Fibroblast of gingiva (primary cell): ENCODE data around the gene SRP68.

Experiments used
- DNase-seq: peaks from one replicate; pipeline ENCODE4 v3.0.0-alpha.2; 2011; ENCODE audit warnings: low read depth

SRP68 gene

DNA sequence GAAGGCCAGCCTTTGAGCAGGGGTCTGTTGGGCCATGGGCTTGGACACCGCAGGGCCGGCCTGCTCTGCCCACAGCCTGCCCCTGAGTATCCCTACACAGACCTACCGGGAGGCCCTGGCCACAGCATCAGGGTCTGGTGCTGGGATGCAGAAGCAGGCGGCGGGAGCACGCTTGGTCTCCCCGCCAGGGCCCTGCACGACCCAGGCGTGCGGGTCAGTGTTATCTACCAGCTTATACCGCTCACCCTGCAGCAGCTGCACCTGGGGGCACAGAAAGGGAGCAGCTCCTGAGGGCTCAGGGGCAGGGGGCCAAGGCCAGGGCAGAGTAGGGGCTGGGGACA, 54.0 kb downstream of the SRP68 start:
- DNase-seq: no peak

DNA sequence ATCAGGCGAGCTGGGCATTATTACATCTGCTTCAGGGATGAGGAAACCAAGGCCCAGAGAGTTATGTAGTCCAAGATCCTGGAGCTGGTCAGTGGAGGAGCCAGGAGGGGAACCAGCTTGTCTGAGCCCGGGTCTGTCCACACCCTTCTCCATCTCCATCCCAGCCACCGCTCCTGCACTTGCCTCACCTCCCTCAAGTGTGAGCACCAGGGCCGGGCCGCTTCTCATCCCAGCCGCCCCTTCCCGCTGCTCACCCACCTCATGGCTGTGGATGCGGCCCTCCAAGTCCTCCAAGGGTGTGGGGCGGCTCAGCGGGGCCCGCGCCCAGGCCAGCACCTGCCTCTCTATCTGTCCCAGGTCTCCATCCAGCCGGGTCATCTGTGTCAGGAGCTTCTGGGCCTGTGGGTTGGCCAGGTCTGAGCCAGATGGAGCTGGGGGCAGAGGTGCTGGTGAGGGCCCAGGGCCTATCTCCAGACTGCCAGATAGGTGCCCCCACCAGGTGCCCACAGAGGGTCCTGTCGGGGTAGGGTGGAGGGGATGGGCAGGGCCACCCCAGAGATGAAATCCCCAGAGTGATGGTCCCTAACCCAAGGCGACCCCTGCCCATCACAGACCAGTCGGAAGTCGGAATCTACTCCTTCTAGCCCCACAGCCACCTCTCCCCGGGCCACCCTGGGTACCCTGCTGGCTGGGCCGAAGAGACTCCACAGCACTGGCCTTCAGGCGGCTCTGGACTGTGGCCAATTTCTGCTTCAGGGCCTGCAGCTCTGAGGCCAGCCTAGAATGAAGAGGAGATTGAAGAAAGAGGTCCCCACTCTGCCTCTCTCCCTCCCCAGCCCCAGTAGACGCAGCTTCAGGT, 54.6 kb downstream of the SRP68 start:
- DNase-seq: no peak

DNA sequence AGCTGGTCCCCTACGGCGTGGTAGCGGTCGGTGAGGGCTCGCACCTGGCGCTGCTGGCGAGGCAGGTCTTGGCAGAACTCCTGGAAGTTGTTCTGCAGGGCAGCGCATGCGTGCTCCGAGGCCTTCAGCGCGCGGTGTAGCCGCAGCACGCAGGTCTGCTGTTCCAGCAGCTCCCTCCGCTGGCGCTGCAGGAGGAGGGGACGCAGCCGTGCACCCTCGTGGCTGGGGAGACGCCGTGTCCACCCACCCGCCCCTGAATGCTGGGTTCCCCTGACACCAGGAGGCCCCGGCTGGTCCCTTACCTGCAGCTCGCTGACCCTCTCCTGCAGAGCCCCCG, 57.4 kb downstream of the SRP68 start:
- no peak for DNase-seq

DNA sequence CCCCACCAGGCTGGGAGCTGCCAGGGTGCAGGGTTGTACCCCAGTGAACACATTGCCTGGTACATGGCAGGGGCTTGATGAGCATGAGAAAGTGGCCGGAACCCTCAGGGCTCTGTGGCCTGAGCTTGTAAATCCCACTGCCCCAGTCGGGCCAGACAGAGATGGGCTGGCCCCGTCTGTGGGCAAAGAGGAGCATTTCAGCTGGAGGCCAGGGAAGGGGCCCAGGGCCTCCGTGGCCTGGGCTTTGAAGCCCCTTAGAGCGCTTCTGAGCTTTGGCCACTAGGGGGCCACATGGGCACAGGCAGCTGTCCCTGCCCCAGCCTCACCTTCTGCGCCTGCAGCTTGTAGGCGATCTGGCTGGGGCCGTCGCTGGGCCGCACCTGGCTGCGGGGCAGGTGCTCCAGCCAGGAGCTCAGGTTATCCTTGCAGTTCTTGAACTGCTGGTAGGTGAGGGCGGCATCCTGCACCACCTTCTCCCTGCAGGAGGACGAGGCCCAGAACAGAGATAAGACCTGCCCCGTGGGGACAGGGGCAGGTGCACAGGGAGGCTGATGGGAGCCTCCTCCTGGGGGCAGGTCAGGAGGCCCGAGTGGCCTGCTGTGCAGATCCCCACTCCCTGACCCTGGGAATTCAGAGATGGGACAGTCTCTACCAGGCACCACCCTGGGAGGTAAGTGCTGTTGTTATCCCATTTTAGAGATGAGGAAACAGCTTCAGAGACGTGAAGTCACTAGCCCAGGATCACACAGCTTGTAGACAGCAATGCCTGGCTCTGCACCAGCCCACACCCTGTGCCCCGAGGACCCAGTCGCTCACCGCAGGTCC, 58.0 kb downstream of the SRP68 start:
- peak; percentile 41 for DNase-seq

DNA sequence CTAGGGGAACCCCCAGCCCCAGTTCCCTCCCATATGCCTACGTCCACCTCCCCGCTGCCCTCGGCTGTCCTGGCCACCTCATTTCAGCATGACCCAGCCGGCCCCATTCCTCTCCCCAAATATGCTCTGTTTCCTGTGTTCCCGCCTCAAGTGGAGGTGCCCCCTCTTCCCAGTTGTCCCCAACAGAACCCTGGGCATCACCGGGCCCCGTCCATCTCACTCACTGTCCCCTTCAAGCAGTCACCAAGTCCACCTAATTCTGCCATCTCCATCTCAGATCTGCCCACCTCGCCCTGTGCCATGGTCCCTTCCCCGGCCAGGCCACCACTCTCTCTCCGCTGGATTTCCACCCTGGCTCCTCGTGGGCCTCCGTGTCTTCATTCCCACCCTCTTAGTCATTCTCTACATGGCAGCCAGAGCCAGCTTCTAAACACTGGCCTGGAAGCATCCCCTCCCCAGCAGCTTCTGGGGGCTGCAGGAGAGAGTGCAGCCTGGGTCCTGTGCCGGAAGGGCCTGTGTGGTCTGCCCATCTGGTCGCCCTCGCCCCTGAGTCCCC, 58.9 kb downstream of the SRP68 start:
- no peak for DNase-seq

DNA sequence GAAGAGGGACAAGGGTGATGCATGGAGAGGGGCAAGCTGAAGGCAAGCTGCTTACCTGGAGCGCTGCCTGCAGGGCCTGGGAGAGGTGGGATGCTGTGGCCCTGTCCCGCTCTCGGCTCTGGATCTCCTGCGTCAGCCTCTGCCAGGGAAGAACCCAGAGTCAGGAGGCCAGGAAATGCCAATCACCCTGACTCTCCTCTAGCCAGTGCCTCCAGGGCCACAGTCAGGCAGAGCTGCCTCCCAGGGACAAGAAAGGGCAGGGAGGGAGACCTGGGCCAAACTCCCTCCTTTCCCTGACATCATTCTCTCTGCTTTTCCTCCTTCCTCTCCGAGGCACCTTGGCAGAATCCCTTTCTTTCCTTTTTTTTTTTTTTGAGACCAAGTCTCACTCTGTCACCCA, 60.4 kb downstream of the SRP68 start:
- no peak for DNase-seq

DNA sequence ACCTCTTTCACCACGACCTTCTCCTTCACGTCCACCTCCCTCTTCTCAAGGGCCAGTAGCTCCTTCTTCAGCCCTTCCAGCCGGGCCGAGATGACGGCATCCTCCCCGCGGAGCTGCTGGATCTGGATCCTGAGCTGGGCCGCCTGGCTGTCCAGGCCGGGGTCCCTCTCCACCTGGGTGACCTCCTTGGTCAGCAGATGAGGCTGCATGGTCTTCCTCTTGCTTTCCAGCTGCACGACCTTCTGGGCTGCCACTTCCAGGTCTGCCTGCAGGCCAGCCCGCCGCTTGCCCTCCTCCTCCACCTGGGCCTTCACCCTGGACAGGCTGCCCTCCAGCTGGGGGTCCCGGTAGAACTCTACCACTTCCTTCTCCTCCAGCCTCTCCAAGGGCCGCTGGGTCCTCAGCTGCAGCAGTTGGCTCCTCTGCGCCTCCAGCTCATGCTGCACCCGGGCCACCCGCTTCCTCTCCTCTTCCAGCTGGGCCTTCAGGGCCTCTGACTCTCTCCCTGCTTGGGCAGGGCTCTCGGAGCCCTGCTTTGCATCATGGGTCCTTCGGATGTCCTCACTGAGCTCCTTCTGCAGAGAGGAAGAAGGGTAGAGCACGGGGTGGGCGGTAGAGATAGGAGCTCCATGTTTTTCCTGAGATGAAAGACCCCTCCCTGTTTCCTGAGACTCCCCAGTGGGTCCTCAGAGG, 62.2 kb downstream of the SRP68 start:
- no peak for DNase-seq

DNA sequence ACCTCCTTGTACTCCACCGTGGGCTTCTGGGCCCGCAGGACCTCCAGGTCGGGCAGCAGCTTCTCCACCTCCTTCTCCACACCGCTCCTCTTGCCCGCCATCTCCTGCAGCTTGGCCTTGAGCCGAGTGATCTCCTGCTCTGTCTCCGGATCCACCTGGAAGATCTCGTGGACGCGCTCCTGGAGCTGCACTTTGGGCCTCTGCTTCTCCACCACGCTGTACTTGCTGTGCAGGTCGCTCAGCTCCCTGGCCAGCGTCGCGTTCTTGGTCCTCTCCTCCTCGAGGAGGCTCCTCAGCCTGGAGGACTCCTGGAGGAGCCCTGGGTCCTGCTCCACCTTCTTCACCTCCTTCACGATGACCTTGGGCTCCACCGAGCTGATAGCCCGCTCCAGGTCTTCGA, 62.9 kb downstream of the SRP68 start:
- no peak for DNase-seq

DNA sequence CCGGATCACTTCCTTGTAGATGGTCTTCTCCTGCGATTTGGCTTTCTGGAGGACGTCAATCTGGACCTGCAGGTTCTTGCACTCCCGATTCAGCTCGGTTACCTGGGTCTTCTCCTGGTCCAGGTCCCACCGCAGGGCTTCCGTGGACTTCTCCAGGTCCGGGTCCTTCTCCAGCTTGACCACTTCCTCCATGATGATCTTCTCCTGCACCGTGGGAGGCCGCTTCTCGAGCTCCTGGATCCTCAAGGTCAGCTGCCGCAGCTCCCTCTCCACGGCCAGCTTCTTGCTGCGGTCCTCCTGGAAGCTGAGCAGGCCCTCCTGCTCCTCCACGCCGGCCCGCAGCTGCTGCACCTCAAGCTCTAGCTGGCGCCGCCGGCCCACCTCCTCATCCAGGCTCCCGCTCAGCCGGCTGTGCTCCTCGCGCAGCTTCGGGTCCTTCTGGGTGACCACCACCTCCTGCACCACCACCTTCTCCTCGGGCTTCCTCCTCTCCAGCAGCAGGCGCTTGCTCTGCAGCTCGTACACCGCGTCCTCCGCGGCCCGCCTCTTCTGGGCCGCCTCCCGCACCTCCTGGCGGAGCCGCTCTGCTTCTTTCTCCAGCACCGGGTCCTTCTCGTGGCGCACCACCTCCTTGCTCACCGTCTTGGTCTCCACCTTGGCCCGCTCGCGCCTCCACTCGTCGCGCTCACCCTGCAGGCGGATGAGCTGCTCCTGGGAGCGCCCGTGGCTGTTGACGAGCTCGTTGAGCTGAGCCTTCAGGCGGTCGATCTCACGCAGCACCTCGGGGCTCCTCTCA, 63.5 kb downstream of the SRP68 start:
- DNase-seq: no peak

DNA sequence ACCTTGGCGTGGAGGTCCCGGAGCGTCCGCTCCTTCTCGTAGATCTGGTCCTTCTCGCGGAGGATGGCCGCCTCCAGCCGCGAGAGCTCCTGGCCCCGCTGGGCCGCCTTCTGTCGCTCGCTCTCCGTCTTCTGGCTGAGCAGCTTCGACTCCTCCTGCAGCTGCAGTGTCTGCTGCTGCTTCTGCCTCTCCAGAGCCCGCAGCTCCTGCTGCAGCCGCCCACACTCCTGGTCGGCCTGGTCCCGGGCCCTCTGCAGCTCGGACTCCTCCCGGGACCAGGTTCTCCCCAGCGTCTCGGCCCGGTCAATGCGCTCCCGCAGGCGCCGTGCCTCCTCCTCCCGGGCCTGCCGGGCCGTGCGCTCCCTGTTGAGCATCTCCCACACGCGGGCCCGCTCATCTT, 64.1 kb downstream of the SRP68 start:
- DNase-seq: no peak

DNA sequence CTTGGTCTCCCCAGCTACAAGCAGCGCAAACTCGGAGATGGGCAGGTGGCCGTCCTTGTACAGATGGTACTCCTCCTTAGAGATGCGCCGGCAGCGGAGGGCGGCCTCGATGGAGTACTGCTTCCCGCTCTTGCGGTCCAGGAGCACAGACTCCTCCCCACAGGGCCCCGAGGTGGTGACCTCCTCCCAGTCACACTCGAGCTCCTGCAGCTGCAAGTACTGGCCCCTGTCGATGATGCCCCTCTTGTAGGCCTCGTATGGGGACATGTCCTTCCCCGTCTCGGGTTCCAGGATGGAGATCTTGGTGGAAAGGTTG, 64.5 kb downstream of the SRP68 start:
- no peak for DNase-seq

DNA sequence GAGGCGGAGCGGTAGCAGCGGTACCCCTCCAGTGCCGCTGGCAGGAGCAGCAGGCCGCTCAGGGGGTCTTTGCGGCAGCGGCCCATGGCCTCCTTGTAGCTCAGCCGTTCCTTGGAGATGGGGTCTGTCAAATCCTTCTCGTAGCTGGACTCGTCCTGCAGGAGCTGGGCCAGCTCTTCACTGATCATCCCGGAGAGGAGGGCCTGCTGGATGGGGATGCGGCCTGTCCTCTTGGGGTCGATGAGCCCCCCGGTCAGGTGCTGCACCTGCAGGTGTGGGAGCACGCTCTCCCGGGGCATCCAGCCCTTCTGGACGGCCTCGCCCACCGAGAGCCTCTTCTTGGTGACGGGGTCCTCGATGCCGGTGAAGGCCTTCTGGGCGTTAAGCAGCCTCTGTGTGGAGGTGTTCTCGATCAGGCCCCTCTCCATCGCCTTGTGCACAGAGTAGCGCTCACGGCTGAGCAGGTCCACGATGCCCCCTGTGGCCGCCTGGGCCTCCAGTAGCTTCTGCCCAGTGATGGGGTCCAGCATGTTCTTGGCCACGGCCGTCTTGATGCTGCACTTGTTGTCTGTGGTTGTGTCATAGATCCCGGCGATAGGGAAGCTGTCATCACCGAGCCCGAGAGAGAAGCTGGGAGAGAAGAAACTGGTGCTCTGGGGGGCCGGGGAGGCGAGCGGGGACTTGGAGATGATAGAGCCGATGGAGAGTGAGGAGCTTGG, 65.0 kb downstream of the SRP68 start:
- DNase-seq: no peak

DNA sequence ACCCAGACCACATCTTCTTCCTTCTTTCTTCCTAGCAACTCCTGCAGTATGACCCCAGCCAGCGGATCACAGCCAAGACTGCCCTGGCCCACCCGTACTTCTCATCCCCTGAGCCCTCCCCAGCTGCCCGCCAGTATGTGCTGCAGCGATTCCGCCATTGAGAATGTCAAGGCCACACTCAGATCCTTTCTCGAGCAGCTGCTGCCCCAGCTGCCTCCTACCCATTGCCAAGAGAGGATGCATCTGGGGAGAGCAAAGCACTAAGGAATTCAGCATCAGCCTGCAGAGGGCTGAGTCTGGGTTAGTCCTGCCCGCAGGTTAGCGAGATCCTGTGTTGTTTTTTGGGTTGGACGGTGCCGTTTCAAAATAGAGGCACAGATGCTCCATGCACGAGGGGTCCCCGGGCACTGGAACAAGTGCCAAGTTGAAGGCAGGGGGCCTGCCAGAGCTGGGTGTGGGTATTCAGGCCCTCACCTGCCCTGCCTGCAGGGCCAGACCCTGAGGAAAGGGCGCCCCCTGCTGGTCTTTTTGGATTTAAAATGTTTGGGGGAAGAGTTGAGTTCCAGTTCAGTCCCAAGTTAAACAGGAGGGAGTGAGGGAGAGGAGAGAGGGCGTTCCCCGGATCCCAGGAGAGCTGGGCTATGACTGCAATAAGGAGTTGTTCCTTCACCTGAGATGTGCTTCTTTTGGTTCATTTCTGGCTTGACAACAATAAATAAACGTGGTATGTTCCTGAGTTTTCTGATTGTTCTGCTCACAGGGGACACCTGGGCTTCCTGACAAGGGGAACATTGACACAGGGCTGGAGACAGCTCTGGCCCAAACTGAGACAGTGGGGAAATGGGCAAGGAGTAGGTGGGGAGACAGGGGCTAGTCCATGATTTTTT, 66.8 kb downstream of the SRP68 start:
- DNase-seq: peak; percentile 33

DNA sequence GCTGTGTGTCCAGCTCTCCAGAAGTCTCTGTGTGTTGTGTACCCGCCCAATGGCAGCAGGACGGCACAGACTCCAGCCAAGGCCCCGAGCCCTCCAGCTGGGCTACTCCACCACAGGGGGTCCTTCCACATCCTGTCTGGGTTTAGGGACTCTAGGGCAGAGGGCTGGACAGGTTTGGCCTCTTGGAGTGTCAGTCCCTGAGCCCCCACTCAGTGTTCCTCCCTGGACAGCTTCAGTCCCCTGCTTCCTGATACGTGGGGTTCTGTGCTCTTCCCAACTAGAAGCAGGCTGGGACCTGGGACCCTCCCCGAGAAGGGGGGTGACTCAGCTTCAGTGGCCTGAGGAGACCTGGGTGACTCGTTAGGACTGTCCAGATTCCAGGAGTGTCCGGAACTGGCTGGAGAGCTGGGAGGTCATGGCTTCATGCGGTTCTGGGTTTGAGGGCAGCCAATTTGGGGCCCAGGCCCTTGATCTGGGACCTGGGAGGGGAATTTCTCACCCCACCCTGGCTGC, 67.5 kb downstream of the SRP68 start:
- DNase-seq: no peak

DNA sequence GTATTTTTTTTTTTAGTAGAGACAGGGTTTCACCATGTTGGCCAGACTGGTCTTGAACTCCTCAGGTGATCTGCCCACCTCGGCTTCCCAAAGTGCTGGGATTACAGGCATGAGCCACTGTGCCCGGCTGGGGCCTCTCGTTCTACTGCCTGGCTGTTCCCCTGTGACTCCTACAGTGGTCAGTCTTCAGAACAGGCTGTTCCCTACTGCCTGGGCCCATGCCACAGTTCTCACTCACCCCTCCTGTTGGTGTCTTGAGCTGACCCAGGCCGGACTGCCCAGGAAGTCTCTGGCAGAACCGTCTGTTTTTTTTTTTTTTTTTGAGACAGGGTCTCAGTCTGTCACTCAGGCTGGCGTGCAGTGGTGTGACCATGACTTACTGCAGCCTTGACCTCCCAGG, 68.4 kb downstream of the SRP68 start:
- no peak for DNase-seq

DNA sequence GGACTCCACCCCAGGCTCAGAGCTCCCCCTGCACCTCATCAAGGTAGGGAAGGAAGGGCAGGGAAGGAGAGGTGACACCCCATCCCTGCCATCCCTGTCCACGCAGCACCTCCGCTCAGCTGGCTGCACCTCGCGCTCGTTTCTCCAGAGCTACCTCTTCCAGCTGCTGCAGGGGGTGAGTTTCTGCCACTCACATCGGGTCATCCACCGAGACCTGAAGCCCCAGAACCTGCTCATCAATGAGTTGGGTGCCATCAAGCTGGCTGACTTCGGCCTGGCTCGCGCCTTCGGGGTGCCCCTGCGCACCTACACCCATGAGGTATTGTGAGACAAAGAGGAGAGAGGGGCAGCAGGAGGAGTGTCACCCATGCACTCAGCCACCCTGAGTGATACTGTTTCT, 70.2 kb downstream of the SRP68 start:
- no peak for DNase-seq

DNA sequence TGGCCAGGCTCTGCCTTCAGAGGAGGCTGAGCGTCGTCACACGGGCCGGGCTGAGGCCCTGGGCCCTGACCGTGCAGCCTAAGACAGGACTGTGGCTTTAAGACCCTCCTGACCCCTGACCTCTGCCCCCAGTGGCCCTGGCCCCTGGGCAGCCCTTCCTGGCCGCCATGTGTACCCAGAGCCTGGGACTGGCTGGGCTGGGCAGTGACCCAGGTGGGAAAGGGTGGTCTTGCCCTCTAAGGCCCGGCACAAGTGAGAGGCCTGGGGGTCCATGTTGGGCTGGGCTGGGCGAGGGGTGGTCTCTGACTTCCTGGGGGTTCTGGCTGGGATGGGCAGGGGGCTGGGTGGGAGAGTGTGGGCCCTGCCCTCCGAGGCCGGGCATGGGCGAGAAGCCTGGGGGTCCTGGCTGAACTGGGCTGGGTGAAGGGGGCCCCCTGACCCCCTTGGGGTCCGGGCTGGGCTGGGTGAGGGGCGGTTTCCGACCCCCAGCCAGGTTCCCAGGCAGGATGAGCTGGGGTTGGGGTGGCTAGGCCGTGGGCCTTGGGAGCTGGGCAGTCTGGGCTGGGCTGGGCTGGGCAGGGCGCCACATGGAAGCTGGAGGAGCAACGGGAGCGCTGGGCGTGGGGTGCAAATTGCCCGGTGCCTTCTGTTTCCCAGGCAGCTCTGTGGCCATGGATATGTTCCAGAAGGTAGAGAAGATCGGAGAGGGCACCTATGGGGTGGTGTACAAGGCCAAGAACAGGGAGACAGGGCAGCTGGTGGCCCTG, 71.4 kb downstream of the SRP68 start, which contains the start of gene CDK3:
TSS of gene CDK3 (plus strand) at position 101 of the 767 bp plus-strand sequence. CDS start at position 672, 571 bp downstream.
- DNase-seq: no peak

DNA sequence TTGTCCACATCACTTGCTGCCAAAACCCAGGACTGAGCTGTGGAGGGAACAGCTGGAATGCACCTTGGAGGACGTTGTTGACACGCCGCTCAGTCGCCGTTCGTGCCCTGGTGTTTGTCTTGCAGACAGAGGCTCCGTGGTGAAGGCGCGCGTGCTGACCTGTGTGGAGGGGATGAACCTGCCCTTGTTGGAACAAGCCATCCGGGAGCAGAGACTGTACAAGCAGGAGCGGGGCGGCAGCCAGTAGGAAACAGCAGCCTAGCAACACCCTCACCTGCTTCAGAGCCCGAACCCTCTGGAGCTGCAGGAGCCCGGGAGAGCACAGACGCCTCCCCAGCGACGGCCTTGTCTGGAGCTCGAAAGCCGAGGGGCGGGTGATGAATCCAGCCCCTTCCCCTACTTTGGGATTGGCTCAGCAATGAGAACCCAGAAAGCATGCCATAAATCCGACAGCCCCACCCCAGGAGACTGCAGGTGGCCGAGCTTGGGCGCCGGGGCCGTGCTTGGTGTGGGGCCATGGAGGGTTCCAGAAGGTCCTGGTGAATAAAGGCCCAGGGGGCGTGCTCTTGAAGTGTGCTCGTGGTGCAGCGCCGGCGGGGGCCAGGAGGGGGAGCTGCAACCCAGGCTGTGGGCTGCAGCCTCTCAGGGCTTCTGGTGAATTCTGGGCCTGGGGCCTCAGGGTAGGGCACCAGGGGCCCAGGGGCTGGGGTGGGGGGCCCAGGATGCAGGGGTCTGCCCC, 72.1 kb downstream of the SRP68 start:
- DNase-seq: no peak
